Endometrial microvascular endothelial cells (primary cell): ENCODE results near the gene ZSWIM5. TPM values are rescaled to one million over a fixed set of nuclear protein-coding genes. Genes with fewer than 3 reads are reported as not detected.
"Not testable (repeated sequence)": the region's sequence is repeated elsewhere in the genome, so short reads cannot be mapped to it uniquely, and the experiment has no call there.

Experiments used
- in situ Hi-C: cut with HindIII; loops from 2 replicates; pipeline ENCODE4 v1.10.0; 2017; ENCODE audit warnings: low sequenced_read_pairs, low pct_unique_long_range_greater_than_20kb; ENCODE audit errors: inconsistent ontology term
- total RNA-seq: library from RNA; depleted of rRNA; stranded (reverse); fragments of >200 nt; gene quantifications from one replicate; pipeline ENCODE4 v1.2.3, GENCODE V29; 2015; ENCODE audit errors: inconsistent ontology term

ZSWIM5 gene
- total RNA-seq, result 2.1 TPM

- in situ Hi-C loops, result no loop called here
Measured at GRCh38 chr1:45205910-45206721, at the start of gene ZSWIM5. ZSWIM5 (minus strand) TSS chr1:45206605; CDS start chr1:45206350, 255 bp downstream.

GRCh38 chr1:45254490-45254889, 48.1 kb upstream of the ZSWIM5 start:
- in situ Hi-C loops, result no loop called here

DNA sequence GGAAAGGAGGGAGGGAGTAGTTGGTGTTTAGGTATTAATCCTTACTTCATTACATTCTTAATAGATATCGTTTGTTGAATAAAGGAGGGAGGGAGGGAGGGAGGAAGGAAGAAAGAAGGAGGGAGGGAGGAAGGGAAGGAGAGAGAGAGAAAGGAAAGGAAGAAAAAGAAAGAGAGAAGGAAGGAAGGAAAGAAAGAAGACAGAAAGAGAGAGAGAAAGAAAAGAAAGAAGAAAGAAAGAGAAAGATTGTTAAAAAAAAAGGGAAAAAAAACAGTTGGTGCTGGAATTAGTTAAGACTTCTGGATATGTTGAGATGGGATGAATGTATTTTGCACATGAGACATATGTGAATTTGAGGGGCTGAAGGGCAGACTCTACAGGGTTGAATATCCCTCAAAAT, 44.1 kb upstream of the ZSWIM5 start:
- in situ Hi-C loops, result no loop called here

DNA sequence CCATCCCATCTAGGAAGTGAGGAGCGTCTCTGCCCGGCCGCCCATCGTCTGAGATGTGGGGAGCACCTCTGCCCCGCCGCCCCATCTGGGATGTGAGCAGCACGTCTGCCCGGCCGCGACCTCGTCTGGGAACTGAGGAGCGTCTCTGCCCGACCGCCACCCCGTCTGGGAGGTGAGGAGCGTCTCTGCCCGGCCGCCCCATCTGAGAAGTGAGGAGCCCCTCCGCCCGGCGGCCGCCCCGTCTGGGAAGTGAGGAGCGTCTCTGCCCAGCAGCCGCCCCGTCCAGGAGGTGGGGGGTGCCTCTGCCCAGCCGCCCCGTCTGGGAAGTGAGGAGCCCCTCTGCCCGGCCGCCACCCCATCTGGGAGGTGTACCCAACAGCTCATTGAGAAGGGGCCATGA, 41.6 kb upstream of the ZSWIM5 start:
- in situ Hi-C loops, result not testable (repeated sequence)

- in situ Hi-C loops, result no loop called here
Measured at GRCh38 chr1:45246760-45247159, 40.4 kb upstream of the ZSWIM5 start.

DNA sequence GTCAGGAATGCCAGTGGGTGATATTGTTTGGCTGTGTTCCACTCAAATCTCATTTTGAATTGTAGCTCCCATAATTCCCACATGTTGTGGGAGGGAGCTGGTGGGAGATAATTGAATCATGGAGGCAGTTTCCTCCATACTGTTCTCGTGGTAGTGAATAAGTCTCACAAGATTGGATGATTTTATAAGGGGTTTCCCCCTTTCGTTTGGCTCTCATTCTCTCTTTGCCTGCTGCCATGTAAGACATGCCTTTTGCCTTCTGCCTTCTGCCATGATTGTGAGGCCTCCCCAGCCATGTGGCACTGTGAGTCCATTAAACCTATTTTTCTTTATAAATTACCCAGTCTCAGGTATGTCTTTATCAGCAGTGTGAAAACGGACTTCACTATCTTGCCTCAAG, 40.0 kb upstream of the ZSWIM5 start:
- in situ Hi-C loops, result not testable (repeated sequence)

DNA sequence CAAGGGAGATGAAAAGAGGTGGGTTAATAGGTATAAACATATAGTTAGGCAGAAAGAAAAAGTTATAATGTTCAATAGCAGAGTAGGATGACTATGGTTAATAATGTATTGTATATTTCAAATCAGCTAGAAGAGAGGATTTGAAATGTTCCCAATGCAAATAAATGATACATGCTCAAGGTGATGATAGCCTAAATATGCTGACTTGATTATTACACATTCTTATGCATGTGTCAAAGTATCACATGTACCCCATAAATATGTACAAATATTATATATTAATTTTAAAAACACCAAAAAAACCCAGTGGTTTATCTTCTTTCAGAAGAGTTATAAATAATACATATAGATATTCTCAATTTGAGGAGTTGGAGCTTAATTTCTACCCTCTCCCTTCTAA, 38.3 kb upstream of the ZSWIM5 start:
- in situ Hi-C loops, result no loop called here

GRCh38 chr1:45243476-45244343, 37.3 kb upstream of the ZSWIM5 start:
- in situ Hi-C loops, result no loop called here

DNA sequence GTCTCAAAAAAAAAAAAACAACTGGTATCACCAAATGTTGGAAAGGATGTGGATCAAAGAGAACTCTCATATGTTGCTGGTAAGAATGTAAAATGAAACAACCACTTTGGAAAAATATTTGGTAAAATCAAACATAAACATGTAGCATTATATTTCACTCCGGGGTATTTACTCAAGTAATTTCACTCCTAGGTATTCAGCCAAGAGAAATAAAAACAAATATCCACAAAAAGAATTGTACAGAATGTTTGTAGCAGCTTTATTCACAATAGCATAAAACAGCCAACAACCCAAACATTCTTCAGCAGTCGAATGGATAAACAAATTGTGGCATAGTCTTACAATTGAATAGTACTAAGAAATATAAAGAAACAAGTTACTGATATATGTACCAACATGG, 32.4 kb upstream of the ZSWIM5 start:
- in situ Hi-C loops, result no loop called here

DNA sequence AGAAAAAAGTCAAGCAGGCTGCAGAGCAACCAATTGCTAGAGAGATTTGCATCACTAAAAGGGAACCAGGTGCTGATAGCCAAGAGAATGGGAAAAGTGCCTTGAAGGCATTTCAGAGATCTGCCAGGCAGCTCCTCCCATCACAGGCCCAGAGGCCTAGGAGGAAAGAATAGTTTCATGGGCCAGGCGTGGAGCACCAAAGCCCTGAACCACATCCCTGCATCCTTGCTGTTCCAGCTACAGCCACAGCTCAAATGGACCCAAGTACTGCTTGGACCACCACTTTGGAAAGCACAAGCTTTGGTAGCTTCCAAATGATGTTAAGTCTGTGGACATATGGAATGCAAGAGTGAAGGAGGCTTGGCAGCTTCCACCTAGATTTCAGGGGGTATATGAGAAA, 29.7 kb upstream of the ZSWIM5 start:
- in situ Hi-C loops, result no loop called here

DNA sequence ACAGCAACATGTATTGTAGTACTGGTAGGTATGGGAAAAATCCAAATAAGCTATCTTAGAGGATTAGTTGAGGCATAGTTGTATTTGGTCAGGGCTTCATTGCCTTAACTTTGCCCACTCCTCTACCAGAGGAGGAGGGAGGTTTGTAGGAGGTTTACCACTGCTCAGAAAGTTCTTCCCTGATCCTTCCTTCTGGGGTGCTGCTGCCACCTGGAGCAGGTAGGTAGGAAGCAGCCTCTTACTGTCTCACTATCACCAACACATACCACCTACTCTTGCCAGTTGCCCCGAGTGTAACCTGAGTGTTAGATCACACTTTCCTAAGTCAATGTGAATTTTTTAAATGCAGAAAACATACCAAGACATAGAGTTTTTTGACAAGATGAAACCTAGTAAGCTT, 24.1 kb upstream of the ZSWIM5 start:
- in situ Hi-C loops, result no loop called here

- in situ Hi-C loops, result no loop called here
Measured at GRCh38 chr1:45225598-45225997, 19.2 kb upstream of the ZSWIM5 start.

- in situ Hi-C loops, result not testable (repeated sequence)
Measured at GRCh38 chr1:45223710-45224109, 17.3 kb upstream of the ZSWIM5 start.

- in situ Hi-C loops, result no loop called here
Measured at GRCh38 chr1:45221716-45222115, 15.3 kb upstream of the ZSWIM5 start.

GRCh38 chr1:45216861-45217260, 10.5 kb upstream of the ZSWIM5 start:
- in situ Hi-C loops, result no loop called here

GRCh38 chr1:45216200-45216541, 9.8 kb upstream of the ZSWIM5 start:
- in situ Hi-C loops, result no loop called here

- in situ Hi-C loops, result no loop called here
Measured at GRCh38 chr1:45215485-45216199, 9.2 kb upstream of the ZSWIM5 start.

DNA sequence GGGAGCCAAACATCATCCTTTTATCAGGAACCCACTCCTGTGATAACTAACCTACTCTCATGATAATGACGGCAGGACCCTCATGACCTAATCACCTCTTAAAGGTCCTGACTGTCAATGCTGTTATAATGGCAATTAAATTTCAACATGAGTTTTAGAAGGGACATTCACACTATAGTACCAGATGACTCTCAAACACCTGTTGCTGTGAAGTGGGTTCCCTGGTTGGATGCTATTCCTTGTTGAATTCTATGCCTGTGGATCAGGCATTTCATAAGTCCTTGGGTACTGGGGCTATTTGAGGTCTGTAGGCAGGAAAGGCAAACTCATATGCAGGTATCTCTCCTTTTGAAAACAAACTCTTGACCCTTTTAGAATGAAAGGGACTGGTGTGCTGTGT, 7.5 kb upstream of the ZSWIM5 start:
- in situ Hi-C loops, result no loop called here

DNA sequence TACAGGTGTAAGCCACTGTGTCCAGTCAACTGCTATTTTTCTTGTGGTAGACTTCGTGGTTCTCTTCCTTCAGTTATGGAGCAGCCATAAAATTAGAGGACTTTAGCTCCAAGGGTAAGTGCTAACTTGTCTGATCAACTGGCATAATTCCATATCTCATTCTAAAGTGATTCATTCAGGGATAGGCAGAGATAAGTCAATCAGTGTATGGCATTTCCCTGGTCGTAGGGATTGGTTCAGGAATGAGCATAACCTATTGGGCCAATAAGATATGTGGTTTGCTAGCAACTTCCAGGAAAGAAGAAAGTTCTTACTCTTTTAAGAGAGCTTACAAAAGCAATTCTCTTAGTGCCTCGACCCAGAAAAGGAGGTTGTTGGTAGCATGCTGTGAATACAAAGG, 4.7 kb upstream of the ZSWIM5 start:
- in situ Hi-C loops, result no loop called here
